Astrocyte of the spinal cord (primary cell): ENCODE results near the gene TEX101.
"Not testable (repeated sequence)": the region's sequence is repeated elsewhere in the genome, so short reads cannot be mapped to it uniquely, and the experiment has no call there.

ENCODE experiments used
- DNase-seq: peaks from one replicate; pipeline ENCODE4 v3.0.0; 2011; ENCODE audit warnings: low read depth, low spot score
- H3K4me3 ChIP-seq: 2 replicates; pipeline ENCODE4 v1.5.1; 2011; ENCODE audit warnings: low read depth, mild to moderate bottlenecking, low read length, moderate library complexity
- in situ Hi-C: cut with HindIII; loops from 2 replicates; pipeline ENCODE4 v1.10.0; 2017; ENCODE audit warnings: low sequenced_read_pairs
- TF ChIP-seq, protein P1 (sequence below): IDR thresholded peaks from 2 replicates; pipeline ENCODE4 v1.5.1; 2012; ENCODE audit warnings: low read depth, mild to moderate bottlenecking, low read length, inconsistent platforms

TEX101 gene

DNA sequence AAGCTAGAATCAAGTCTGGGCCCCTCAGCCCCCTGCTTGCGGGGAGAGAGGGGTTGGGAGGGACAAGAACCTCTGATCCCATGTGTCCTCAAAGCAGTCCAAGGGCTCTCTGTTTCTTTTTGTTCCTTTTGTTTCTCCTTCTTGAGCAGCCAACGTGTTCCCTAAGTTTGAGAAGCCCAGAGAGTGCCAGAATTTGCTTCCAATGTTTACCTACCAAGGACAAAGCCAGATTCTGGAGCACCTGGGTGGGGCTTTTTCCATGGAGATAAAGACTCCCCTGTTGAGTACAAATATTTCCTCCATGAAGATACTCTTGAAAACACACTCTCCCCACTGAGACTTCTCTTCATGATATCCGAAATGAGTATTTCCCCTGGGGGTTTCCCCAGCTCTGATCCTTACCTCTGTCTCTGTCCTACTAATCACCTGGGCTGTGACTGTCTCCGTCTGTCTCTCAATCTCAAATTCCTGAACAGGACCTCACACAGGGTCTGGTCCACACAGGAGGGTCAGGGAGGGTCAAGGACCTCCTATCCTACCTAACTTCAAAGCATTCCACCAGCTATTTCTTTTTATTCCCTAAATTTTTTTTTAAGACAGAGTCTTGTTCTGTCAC is 33.8 kb upstream of the TEX101 start:
- TF ChIP-seq, protein P1, sequence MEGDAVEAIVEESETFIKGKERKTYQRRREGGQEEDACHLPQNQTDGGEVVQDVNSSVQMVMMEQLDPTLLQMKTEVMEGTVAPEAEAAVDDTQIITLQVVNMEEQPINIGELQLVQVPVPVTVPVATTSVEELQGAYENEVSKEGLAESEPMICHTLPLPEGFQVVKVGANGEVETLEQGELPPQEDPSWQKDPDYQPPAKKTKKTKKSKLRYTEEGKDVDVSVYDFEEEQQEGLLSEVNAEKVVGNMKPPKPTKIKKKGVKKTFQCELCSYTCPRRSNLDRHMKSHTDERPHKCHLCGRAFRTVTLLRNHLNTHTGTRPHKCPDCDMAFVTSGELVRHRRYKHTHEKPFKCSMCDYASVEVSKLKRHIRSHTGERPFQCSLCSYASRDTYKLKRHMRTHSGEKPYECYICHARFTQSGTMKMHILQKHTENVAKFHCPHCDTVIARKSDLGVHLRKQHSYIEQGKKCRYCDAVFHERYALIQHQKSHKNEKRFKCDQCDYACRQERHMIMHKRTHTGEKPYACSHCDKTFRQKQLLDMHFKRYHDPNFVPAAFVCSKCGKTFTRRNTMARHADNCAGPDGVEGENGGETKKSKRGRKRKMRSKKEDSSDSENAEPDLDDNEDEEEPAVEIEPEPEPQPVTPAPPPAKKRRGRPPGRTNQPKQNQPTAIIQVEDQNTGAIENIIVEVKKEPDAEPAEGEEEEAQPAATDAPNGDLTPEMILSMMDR: no peak
- in situ Hi-C loops: no loop called here
- no peak overlapping the region for H3K4me3 ChIP-seq
- DNase-seq: no peak

DNA sequence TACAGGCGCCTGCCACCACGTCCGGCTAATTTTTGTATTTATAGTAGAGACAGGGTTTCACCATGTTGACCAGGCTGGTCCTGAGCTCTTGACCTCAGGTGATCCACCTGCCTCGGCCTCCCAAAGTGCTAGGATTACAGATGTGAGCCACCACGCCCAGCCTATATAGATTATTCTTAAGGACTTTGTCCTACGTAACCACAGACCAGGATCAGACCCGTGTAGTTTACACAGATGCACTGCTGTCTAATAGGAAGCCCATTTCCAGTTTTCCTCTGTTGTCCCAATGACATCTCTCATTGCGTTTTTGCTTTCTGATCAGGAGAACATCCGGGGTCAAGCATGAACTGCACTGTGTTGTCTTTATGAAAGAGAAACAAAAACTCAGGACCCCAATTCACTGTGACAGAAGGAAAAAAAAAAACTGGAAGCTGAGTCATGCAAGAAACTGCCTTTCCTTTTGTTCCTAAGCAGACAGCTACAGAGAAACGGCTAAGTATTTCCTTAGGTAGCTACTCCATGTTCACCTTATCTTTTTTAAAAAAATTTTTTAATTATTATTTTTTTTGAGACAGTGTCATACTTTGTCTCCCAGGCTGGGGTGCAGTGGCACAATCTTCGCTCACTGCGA is 32.0 kb upstream of the TEX101 start:
- in situ Hi-C loops, H3K4me3 ChIP-seq, DNase-seq: not testable (repeated sequence)

- in situ Hi-C loops, DNase-seq, H3K4me3 ChIP-seq: not testable (repeated sequence)
Measured at GRCh38 chr19:43383254-43383653, 31.4 kb upstream of the TEX101 start.

GRCh38 chr19:43383759-43384158 is 30.9 kb upstream of the TEX101 start:
- in situ Hi-C loops, H3K4me3 ChIP-seq, DNase-seq: not testable (repeated sequence)

- DNase-seq: peak; percentile 4
- H3K4me3 ChIP-seq, in situ Hi-C loops: not testable (repeated sequence)
Measured at GRCh38 chr19:43390903-43391551, 23.7 kb upstream of the TEX101 start.

DNA sequence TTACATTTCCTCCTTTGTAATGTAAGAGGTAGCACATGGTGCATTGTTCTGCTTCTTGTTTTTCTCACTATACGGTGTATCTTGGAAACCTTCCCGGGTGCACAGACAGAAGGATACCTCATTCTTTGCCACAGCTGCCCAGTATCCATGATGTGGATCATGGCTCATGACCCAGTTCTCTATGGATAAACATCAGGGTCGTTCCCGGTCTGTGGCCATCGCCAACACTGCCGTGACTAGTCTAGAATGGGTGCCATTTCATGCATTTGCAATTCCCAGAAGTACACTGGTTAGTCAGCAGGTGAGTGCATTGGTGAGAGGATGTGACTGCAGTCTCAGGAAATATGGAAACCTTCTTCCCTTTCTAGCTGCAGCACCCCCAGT is 23.1 kb upstream of the TEX101 start:
- in situ Hi-C loops, H3K4me3 ChIP-seq, DNase-seq: not testable (repeated sequence)

- DNase-seq, H3K4me3 ChIP-seq, in situ Hi-C loops: not testable (repeated sequence)
Measured at GRCh38 chr19:43393501-43393900, 21.2 kb upstream of the TEX101 start.

DNA sequence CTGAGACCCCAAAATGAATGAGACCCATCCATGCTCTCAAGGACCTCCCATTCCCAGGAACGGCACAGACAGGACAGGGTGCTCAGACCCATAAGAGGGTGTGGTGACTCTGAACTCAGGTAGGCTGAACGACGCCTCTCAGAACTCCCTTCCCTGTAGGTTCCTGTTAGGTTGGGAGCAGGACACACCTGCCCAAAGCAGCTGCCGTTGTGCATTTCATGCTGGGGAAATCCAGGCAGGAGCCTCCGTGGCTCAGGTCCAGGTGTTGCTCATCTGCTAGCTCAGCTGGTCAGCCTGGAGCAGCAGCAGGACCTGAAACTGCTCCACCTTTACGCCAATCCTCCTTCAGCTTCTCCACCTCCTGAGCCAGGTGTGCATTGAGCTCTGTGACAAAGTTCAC is 19.1 kb upstream of the TEX101 start:
- in situ Hi-C loops: no loop called here
- TF ChIP-seq, protein P1: no peak
- no peak for DNase-seq
- H3K4me3 ChIP-seq: no peak overlapping the region

GRCh38 chr19:43406297-43406696 is 8.4 kb upstream of the TEX101 start:
- TF ChIP-seq, protein P1: no peak
- no peak overlapping the region for H3K4me3 ChIP-seq
- DNase-seq: no peak
- in situ Hi-C loops: no loop called here
